Aorta (tissue), 5 donors: Measurements from ENCODE around the gene ZGPAT. TPM values are rescaled to one million over a fixed set of nuclear protein-coding genes. Genes with fewer than 3 reads are reported as not detected.
"Not testable (repeated sequence)": the region's sequence is repeated elsewhere in the genome, so short reads cannot be mapped to it uniquely, and the experiment has no call there.

Source experiments
- ATAC-seq: fragments of 200-7000 bp; cut with Tn5 transposase; one replicate; pipeline ENCODE4 v1.9.1; 2022; ENCODE audit warnings: moderate library complexity; ENCODE audit not compliant: low FRiP score
- DNase-seq, 2 donors: peaks; one replicate each; pipeline ENCODE4 v3.0.0-alpha.2; 2020
- H3K27ac ChIP-seq, 2 donors: one replicate each; pipeline ENCODE4 v1.5.1; 2013; ENCODE audit warnings: low read length in 2 of 2, mild to moderate bottlenecking in 2 of 2, moderate library complexity in 2 of 2, control low read depth in 1 of 2, inconsistent platforms in 1 of 2, low read depth in 1 of 2
- H3K27me3 ChIP-seq, 2 donors: one replicate each; pipeline ENCODE4 v1.6.1; 2013; ENCODE audit warnings: control low read depth in 1 of 2, low read length in 1 of 2, mild to moderate bottlenecking in 1 of 2, moderate library complexity in 1 of 2; ENCODE audit not compliant: insufficient read depth in 2 of 2, control insufficient read depth in 1 of 2
- H3K36me3 ChIP-seq, 2 donors: one replicate each; pipeline ENCODE4 v1.6.1; 2013; ENCODE audit warnings: control low read depth in 1 of 2, low read length in 1 of 2, mild to moderate bottlenecking in 1 of 2; ENCODE audit not compliant: insufficient read depth in 2 of 2, control insufficient read depth in 1 of 2
- H3K4me1 ChIP-seq, 2 donors: one replicate each; pipeline ENCODE4 v1.6.1; 2013; ENCODE audit warnings: low read length in 2 of 2, control low read depth in 1 of 2, mild to moderate bottlenecking in 1 of 2, moderate library complexity in 1 of 2; ENCODE audit not compliant: insufficient read depth in 2 of 2, control insufficient read depth in 1 of 2
- H3K4me3 ChIP-seq, 2 donors: one replicate each; pipeline ENCODE4 v1.5.1; 2013; ENCODE audit warnings: low read length in 2 of 2, control low read depth in 1 of 2, mild to moderate bottlenecking in 1 of 2
- H3K9me3 ChIP-seq: one replicate; pipeline ENCODE4 v1.6.1; 2013; ENCODE audit warnings: mild to moderate bottlenecking, low read length; ENCODE audit not compliant: control insufficient read depth
- WGBS, 2 donors: extraction: QIAGEN DNeasy Blood & Tissue Kit; methylation state at CpG; one replicate each; pipeline ENCODE4 v1.1.7; 2013; 5-methylcytosine and 5-hydroxymethylcytosine counted together
- intact Hi-C, 2 donors: fragments of 100-400 bp; cut with DNase I; formaldehyde crosslinking; loops; one replicate each; pipeline versions ENCODE4 v1.14.2 to v1.15.0; 2022
- polyA plus RNA-seq, 2 donors: library from polyadenylated mRNA; stranded (reverse); fragments of 200-250 nt; gene quantifications; one replicate each; pipeline ENCODE4 v1.2.3, GENCODE V29; 2013
- total RNA-seq, 2 donors: library from RNA; stranded (reverse); fragmentation: NEBNext Ultra II Directional; extraction: Animal tissue kit (Norgen Biotek cat#: 25700); gene quantifications; one replicate each; pipeline ENCODE4 v1.2.1, GENCODE V29; 2021
- donor health status: healthy with polysubstance abuse.
- donor health status: Bipolar disorder and iron deficiency.
- donor health status: DM: no; HTN: no; CAD: no.
- donor health status: DM: no; HTN: no; CAD: no.
- donor health status: DM: yes; HTN: yes; CAD: no.

ZGPAT gene
- total and polyA plus RNA-seq, 4 donors: 20.8 to 49.5 (median 25.5) TPM

DNA sequence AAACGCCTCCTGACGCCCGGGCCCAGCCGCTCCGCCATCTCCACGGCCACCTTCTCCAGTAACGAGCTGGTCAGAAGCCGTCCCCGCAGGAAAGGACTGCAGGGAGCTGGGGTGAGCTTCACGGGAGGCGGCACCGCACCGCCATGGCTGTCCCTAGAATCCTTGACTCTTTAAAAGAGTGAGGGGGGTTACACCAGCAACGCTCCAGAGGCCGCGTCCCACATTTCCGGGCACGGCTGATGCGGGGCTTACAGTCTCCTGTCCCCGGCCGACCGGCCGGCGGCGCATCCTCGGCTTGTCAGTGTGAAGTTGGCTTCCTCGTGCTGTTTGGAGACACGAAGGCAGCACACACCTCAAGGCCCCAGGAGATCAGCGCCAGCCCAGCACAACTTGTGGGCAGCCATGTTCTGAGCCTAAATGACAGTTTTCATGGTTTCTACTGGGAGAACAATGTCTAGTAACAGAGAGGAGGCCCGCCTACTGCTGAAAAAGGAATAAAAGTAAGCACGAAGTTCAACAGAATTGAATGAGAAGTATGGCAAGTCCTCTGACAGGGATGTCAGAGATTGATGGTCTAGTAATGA lies 62.1 kb downstream of the ZGPAT start:
- Histone ChIP-seq H3K36me3 (no peaks in the 10 kb centered on the region), H3K9me3 (no peaks in the 10 kb centered on the region), H3K27ac (no peak overlapping the region), H3K4me3 (no peak overlapping the region), H3K4me1 (no peaks in the 10 kb centered on the region), H3K27me3 (no peaks in the 10 kb centered on the region)
- 93% methylated on average over 31 of the region's 31 CpGs for WGBS, 2 donors
- intact Hi-C loops: loop anchor here in 1 of 2 donors (10.0 kb wide), 1 partner anchor 235 kb away; the partner anchor contains the start of gene PTK6
- ATAC-seq: no peak
- no peak for DNase-seq

DNA sequence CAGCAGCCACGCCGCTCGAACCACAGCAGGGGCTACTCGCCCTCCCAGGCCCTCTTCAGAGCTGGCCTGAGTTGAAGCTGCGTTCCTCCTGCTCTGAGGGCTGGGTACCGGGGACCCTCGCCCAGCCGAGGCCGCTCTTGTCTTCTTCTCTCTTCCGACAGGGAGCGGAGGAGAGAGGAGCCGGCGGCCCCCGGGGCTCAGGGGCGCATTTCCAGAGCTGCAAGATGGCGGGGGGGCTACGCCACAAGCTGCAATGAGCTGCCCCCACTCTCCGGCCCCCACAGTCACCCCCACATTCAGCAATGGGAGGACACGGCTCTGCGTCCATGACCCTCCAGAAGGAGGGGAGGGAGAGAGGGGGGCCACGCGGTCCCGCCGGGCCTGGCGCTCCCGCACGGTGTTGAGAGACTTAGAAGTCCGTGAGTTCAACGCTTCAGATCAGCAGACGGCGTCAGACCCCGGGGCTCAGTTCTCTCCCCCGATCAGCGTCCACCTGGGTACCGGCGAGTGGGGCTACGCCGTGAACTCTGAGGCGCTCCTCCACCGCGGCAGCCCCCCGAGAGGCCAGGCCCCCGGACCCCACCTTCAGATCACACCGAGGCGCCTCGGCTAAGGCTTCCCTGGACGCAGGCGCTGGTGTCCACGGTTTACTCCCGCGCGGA lies 63.3 kb downstream of the ZGPAT start:
- H3K36me3 ChIP-seq: no peaks in the 10 kb centered on the region

DNA sequence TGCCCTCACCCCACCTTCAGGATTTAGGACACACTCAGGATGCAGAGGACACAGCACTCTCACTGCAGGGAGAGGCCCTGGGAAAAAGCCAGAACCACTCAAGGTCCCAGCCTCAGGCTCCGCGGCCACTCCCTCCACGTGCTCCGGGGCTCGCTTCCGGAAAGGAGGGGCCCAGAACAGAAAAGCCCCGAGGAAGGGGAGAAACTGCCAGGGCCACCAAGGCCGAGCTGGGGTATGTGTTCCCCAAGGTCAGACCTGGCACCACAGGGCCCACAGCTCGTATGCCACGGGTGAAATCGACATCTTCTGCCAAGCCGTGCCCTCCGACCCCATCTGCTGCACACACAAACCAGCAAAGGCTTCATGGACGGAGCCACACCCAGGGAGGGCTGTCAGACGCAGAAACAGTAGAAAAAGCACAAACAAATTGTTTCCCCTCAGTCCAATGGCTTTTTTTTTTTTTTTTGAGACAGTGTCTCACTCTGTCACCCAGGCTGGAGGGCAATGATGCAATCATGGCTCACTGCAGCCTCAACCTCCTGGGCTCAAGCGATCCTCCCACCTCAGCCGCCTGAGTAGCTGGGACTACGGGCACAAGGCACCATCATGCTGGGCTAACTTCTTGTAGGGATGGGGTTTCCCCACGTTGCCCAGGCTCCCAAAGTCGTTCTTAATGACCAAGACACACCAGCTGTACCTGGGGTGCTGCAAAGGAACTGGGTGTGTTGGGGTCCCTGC lies 65.1 kb downstream of the ZGPAT start:
- intact Hi-C loops: loop anchor here in 1 of 2 donors (10.0 kb wide), 1 partner anchor 238 kb away; the partner anchor contains the start of gene PTK6
- H3K9me3 ChIP-seq: no peaks in the 10 kb centered on the region
- ATAC-seq (no peak), DNase-seq (peak in 1 of 2 donors; percentile 20)
- H3K27ac ChIP-seq: no peak overlapping the region
- no peaks in the 10 kb centered on the region for H3K4me1 ChIP-seq
- no peak overlapping the region for H3K4me3 ChIP-seq
- no peaks in the 10 kb centered on the region for H3K27me3 ChIP-seq
- WGBS, 2 donors: 87 to 88% methylated on average over 20 of the region's 20 CpGs
- no peaks in the 10 kb centered on the region for H3K36me3 ChIP-seq

More for the DNA sequence above, 63.3 kb downstream of the ZGPAT start:
- no peaks in the 10 kb centered on the region for H3K9me3 ChIP-seq
- H3K4me3 ChIP-seq: no peak overlapping the region
- H3K4me1 ChIP-seq: no peaks in the 10 kb centered on the region
- no peak overlapping the region for H3K27ac ChIP-seq
- ATAC-seq (no peak), DNase-seq (no peak)
- intact Hi-C loops: loop anchor here in 1 of 2 donors (10.0 kb wide), 1 partner anchor 236 kb away; the partner anchor contains the start of gene PTK6
- no peaks in the 10 kb centered on the region for H3K27me3 ChIP-seq
- WGBS, 2 donors: 91 to 93% methylated on average over 47 to 52 of the region's 52 CpGs

DNA sequence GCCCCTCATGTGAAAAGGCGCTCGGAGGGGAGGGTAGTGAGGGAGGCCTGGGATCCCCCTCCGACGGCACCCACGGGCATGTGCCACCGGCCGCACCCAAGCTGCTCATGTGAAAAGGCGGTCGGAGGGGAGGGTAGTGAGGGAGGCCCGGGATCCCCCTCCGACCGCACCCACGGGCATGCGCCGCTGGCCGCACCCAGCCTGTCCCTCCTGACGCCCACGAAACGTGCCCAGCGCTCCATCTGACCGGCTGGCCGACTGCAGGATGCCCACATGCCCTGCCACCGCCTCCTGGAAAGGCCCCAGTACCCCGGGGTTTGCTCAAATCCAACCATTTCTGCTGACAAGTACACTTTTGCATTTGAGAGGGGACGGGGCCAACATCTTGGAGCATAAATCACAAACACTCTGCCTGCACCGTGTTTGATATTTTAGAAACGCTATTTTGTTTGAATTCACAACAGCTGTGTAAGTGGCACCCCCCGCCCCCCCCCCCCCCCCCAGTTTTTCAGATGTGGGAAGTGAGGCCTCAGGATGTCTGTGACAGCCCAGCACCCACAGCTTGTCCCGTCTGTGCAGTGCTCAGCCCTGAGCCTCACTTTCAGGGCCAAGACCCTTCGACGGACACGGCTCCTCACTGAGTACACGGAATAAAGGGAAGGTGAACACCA lies 65.9 kb downstream of the ZGPAT start:
- no peak overlapping the region for H3K4me3 ChIP-seq

DNA sequence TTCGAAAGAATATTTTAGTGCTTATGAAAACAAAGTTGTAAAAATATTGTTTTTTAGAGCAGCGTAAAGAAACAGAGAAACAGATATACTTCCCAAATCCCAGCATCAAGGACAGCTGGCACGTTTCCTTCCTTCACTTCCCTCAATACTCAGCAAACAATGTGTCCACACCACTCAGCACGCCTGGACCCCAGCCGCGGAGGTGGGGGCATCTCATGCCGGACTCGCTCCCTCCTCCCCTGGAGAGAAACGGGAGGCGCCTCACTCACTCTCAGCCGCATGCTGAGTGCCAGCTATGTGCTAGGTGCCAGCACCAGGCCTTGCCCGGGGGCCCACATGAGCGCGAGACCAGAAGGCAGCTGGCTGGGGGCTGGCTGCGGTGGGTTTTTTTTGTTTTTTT lies 66.5 kb downstream of the ZGPAT start:
- ATAC-seq (no peak), DNase-seq (no peak)
- no peak overlapping the region for H3K27ac ChIP-seq
- intact Hi-C loops: loop anchor here in 1 of 2 donors (10.0 kb wide), 1 partner anchor 240 kb away; the partner anchor contains the start of gene PTK6
- no peaks in the 10 kb centered on the region for H3K27me3 ChIP-seq
- H3K36me3 ChIP-seq: no peaks in the 10 kb centered on the region
- 40 to 41% methylated on average over 15 of the region's 15 CpGs for WGBS, 2 donors
- no peaks in the 10 kb centered on the region for H3K4me1 ChIP-seq
- H3K9me3 ChIP-seq: no peaks in the 10 kb centered on the region
- H3K4me3 ChIP-seq: no peak overlapping the region

More for the DNA sequence above, 65.9 kb downstream of the ZGPAT start:
- intact Hi-C loops: loop anchor here in 1 of 2 donors (10.0 kb wide), 1 partner anchor 239 kb away; the partner anchor contains the start of gene PTK6
- Histone ChIP-seq H3K27ac (no peak overlapping the region), H3K9me3 (no peaks in the 10 kb centered on the region), H3K27me3 (no peaks in the 10 kb centered on the region), H3K4me1 (no peaks in the 10 kb centered on the region), H3K36me3 (no peaks in the 10 kb centered on the region)
- DNase-seq (no peak), ATAC-seq (no peak)
- 74 to 83% methylated on average over 31 to 33 of the region's 33 CpGs for WGBS, 2 donors

DNA sequence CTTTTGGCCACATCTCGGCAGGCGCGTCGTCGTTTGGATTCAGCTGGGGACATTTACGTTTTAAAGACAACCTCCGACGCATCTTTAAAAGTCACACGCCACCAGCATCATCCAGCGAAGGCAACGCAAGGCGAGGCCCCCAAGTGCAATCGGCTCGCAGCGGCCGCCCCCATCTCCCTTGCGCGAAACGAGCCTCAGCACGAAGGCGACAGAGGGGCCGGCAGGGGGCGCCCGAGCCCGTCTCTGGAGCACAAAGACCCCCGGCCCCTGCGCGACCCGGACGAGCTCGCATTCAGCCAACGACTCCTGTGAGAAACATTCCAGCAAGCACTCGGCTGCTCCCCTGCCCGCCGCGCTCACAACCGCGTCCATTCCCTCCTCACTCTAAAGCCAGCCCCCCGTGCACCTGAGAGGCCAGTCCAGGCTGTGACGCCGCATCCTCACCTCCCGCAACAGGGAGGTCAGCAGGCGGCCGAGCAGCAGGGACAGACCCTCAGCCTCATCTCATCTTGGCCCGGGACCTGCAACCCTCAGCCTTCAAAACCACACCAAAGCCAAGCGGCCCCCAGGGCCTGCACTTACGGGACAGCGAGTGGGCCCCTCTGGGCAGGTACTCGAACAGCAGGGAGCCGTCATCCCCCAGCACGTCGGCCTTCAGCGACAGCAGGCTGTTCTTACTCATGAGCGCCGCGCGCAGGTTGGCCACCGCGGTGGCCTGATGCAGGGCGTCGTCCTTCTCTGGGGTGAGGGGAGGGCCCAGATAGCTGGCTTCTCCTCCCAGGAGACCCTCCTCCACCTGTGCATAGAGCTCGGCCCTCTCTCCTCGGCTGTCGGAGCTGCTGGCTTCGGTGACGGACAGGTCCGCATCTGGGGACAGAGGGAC lies 67.5 kb downstream of the ZGPAT start:
- H3K27me3 ChIP-seq: no peaks in the 10 kb centered on the region
- no peaks in the 10 kb centered on the region for H3K9me3 ChIP-seq
- H3K4me1 ChIP-seq: no peaks in the 10 kb centered on the region
- WGBS, 2 donors: 30 to 32% methylated on average over 67 of the region's 67 CpGs
- peak in 1 of 2 donors; percentile 88 for DNase-seq
- ATAC-seq: peak; percentile 38
- H3K36me3 ChIP-seq: no peaks in the 10 kb centered on the region
- no peak overlapping the region for H3K4me3 ChIP-seq
- H3K27ac ChIP-seq: no peak overlapping the region
- intact Hi-C loops: loop anchor here (5.0 to 10.0 kb wide), 2 partner anchors 197 to 241 kb away; partner anchors contain the start of gene PTK6 (in 1 of the 2)

DNA sequence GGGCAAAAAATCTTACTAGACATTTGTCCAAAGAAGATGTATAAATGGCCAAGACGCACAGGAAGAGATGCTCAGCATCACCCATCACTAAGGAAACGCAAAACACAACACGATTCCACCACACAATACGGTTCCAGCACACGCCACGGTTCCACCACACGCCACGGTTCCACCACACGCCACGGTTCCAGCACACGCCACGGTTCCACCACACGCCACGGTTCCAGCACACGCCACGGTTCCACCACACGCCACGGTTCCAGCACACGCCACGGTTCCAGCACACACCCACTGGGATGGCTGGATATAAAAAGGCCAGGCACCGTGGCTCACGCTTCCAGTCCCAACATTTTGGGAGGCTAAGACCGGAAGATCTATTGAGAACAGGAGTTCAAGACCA lies 69.0 kb downstream of the ZGPAT start:
- not testable (repeated sequence) for H3K9me3 ChIP-seq, H3K36me3 ChIP-seq, H3K4me1 ChIP-seq, H3K4me3 ChIP-seq, DNase-seq, H3K27ac ChIP-seq, ATAC-seq, H3K27me3 ChIP-seq
- WGBS, 2 donors: 93 to 96% methylated on average over 23 of the region's 23 CpGs
- intact Hi-C loops: loop anchor here (5.0 to 10.0 kb wide), 2 partner anchors 195 to 242 kb away; partner anchors contain the start of gene PTK6 (in 1 of the 2)
